Measurements from ENCODE around the gene PNPLA4.

- TF ChIP-seq, protein P1, sequence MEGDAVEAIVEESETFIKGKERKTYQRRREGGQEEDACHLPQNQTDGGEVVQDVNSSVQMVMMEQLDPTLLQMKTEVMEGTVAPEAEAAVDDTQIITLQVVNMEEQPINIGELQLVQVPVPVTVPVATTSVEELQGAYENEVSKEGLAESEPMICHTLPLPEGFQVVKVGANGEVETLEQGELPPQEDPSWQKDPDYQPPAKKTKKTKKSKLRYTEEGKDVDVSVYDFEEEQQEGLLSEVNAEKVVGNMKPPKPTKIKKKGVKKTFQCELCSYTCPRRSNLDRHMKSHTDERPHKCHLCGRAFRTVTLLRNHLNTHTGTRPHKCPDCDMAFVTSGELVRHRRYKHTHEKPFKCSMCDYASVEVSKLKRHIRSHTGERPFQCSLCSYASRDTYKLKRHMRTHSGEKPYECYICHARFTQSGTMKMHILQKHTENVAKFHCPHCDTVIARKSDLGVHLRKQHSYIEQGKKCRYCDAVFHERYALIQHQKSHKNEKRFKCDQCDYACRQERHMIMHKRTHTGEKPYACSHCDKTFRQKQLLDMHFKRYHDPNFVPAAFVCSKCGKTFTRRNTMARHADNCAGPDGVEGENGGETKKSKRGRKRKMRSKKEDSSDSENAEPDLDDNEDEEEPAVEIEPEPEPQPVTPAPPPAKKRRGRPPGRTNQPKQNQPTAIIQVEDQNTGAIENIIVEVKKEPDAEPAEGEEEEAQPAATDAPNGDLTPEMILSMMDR (IDR thresholded peaks at IDR 0.05): no peak
- no peak for TF ChIP-seq ZFX (IDR thresholded peaks at IDR 0.05; ENCODE audit: borderline replicate concordance)
These were observed 21.3 kb upstream of the PNPLA4 start for GRCh38 chrX:7948483-7948882.

All from 22Rv1 (cell line).